ENCODE results near the gene CHST11. TPM values are rescaled to one million over a fixed set of nuclear protein-coding genes. Genes with fewer than 3 reads are reported as not detected.
A peak's percentile ranks its signal among the peaks of the same experiment; 100 is the strongest.

The CHST11 gene
- total RNA-seq, 1 experiment from 2014 or later: 6.7 TPM

GRCh38 chr12:104672501-104673265 lies 215.9 kb downstream of the CHST11 start:
- H3K4me1 ChIP-seq (ENCODE audit: insufficient read depth, low read length): peaks cover 3% of the 10 kb centered on the region; the same call in 1 of the 2 replicates
- no peak for TF ChIP-seq CTCF (conservative IDR thresholded peaks at IDR 0.05)
- H4K8ac ChIP-seq (replicated peaks; ENCODE audit: insufficient read length, low read depth, low read length): no peak overlapping the region
- WGBS (ENCODE audit: extremely low coverage, insufficient read length, low lambda C conversion rate): no CpG with 5 or more reads among the region's 10 CpGs
- no peak for DNase-seq
- no peak overlapping the region for H3K14ac ChIP-seq (ENCODE audit: insufficient read depth, low read length)
- no peaks in the 10 kb centered on the region for H3K79me2 ChIP-seq (ENCODE audit: insufficient read depth, low read length)
- peaks cover 31 to 33% of the 10 kb centered on the region in 2 experiments for H3K4me1 Mint-ChIP-seq
- no peak overlapping the region for H3K4me3 Mint-ChIP-seq
- H3K9me3 Mint-ChIP-seq: no peaks in the 10 kb centered on the region
- H2BK12ac ChIP-seq (ENCODE audit: insufficient read length, low read depth, low read length): no peak overlapping the region
- H2BK120ac ChIP-seq (ENCODE audit: low read depth, low read length, poor library complexity, severe bottlenecking): no peak overlapping the region
- H3K79me1 ChIP-seq (ENCODE audit: insufficient read depth, low read depth, low read length, poor library complexity, severe bottlenecking): no peaks in the 10 kb centered on the region
- peak overlapping the region in 1 of 3 experiments; percentile 44; a peak in 1 of 7 replicates for H3K27ac Mint-ChIP-seq
- H3K4me2 ChIP-seq (ENCODE audit: insufficient read depth, insufficient read length, low read length): no peak overlapping the region
- H3K27me3 Mint-ChIP-seq (ENCODE audit: low read depth): no peaks in the 10 kb centered on the region
- H4K5ac ChIP-seq (ENCODE audit: insufficient read length, low read depth, low read length): no peak overlapping the region
- no peak overlapping the region for H3K27ac ChIP-seq (ENCODE audit: insufficient read length, low read depth, low read length)
- no peak overlapping the region for H4K91ac ChIP-seq (ENCODE audit: insufficient read length, low read depth, low read length)
- no peak overlapping the region for H2AK5ac ChIP-seq (ENCODE audit: insufficient read length, low read length)
- H2BK15ac ChIP-seq (ENCODE audit: low read depth, low read length): no peak overlapping the region
- no peak overlapping the region for H3K23ac ChIP-seq (ENCODE audit: insufficient read length, low read depth, low read length)
- no peaks in the 10 kb centered on the region for H3K9me3 ChIP-seq (ENCODE audit: control insufficient read depth, low read depth, low read length)
- no peak overlapping the region for H3K9ac ChIP-seq (ENCODE audit: extremely low read depth, insufficient read length, low read length)
- H2BK20ac ChIP-seq (ENCODE audit: low read depth, low read length, poor library complexity, severe bottlenecking): no peak overlapping the region
- no peaks in the 10 kb centered on the region for H4K20me1 ChIP-seq (ENCODE audit: control insufficient read depth, insufficient read depth, insufficient read length)
- no peak overlapping the region for H3T11ph ChIP-seq (ENCODE audit: low read length)
- H3K23me2 ChIP-seq (ENCODE audit: insufficient read length, low read depth, low read length, poor library complexity, severe bottlenecking): no peaks in the 10 kb centered on the region
- H3K18ac ChIP-seq (ENCODE audit: insufficient read length, low read depth, low read length): no peak overlapping the region
- no peaks in the 10 kb centered on the region for H3K27me3 ChIP-seq (ENCODE audit: insufficient read depth, low read length)
- no peak overlapping the region for H2AFZ ChIP-seq (ENCODE audit: low read length)
- no peak overlapping the region for H3K56ac ChIP-seq (ENCODE audit: insufficient read length, low read depth, low read length)
- no peak overlapping the region for H2BK5ac ChIP-seq (ENCODE audit: insufficient read length, low read length)
- H3K4ac ChIP-seq (ENCODE audit: low read depth, low read length): no peak overlapping the region
- H3K36me3 Mint-ChIP-seq (ENCODE audit: insufficient read depth in 1 of 3, low read depth in 3 of 3): no peaks in the 10 kb centered on the region
